Uterus (tissue), 4 donors: ENCODE data around the gene PLCH2. TPM values are rescaled to one million over a fixed set of nuclear protein-coding genes. Genes with fewer than 3 reads are reported as not detected.
A peak's percentile ranks its signal among the peaks of the same experiment; 100 is the strongest.

ENCODE experiments used
- DNase-seq, 2 donors: peaks; one replicate each; pipeline ENCODE4 v3.0.0-alpha.2; 2019 to 2020
- H3K27ac ChIP-seq, 2 donors: fragments of 200-600 bp; sonication (generic); 1 replicate in 1 of 2; 2 replicates in 1 of 2; pipeline ENCODE4 v1.5.1; 2016 to 2018
- H3K27me3 ChIP-seq, 2 donors: fragments of 200-600 bp; sonication (generic); one replicate each; pipeline ENCODE4 v1.5.1; 2018 to 2019; ENCODE audit warnings: control low read depth in 1 of 2
- H3K36me3 ChIP-seq, 2 donors: fragments of 200-600 bp; sonication (generic); one replicate each; pipeline ENCODE4 v1.5.1; 2019; ENCODE audit warnings: control low read depth in 1 of 2
- H3K4me1 ChIP-seq, 2 donors: fragments of 200-600 bp; sonication (generic); one replicate each; pipeline ENCODE4 v1.5.1; 2018 to 2019; ENCODE audit warnings: control low read depth in 1 of 2
- H3K4me3 ChIP-seq, 2 donors: fragments of 200-600 bp; sonication (generic); 1 replicate in 1 of 2; 2 replicates in 1 of 2; pipeline ENCODE4 v1.5.1; 2018 to 2019; ENCODE audit warnings: mild to moderate bottlenecking in 1 of 2
- H3K9me3 ChIP-seq, 2 donors: fragments of 200-600 bp; sonication (generic); one replicate each; pipeline ENCODE4 v1.5.1; 2019; ENCODE audit warnings: control low read depth in 1 of 2
- CTCF ChIP-seq, 4 experiments: fragments of 200-600 bp in 2 of 4; fragments of 450-650 bp in 2 of 4; sonication (generic) in 2 of 4; IDR thresholded peaks; one replicate each; pipeline ENCODE4 v1.5.1; 2016 to 2019; ENCODE audit warnings: antibody characterized with exemption in 4 of 4, mild to moderate bottlenecking in 2 of 4, moderate library complexity in 1 of 4
- POLR2A ChIP-seq, 2 donors: fragments of 450-650 bp; IDR thresholded peaks; one replicate each; pipeline ENCODE4 v1.6.1; 2016; ENCODE audit warnings: antibody characterized with exemption in 2 of 2, mild to moderate bottlenecking in 1 of 2, moderate library complexity in 1 of 2
- intact Hi-C: fragments of 100-400 bp; cut with DNase I; formaldehyde crosslinking; loops from one replicate; pipeline ENCODE4 v1.15.1; 2023; ENCODE audit warnings: low total_unique reads
- total RNA-seq, 4 donors: library from RNA; depleted of rRNA in 3 of 4; stranded (reverse); fragments of >200 nt in 3 of 4; gene quantifications; one replicate each; pipeline versions ENCODE4 v1.1.0 to v1.2.4, GENCODE V29; 2014 to 2023
- donor health status: DM: yes; HTN: yes; CAD: no.

PLCH2 gene
- total RNA-seq, 4 donors from 2014 or later = 0.21 to 3.0 TPM; not detected in 2

GRCh38 chr1:2472561-2473177, 3.4 kb upstream of the PLCH2 start:
- TF ChIP-seq CTCF (IDR thresholded peaks at IDR 0.05) (no peak), POLR2A (IDR thresholded peaks at IDR 0.05) (no peak)
- Histone ChIP-seq H3K4me1 (no peaks in the 10 kb centered on the region), H3K27ac (no peak overlapping the region), H3K4me3 (no peak overlapping the region), H3K9me3 (no peaks in the 10 kb centered on the region), H3K36me3 (no peaks in the 10 kb centered on the region), H3K27me3 (no peaks in the 10 kb centered on the region)
- no peak for DNase-seq
- intact Hi-C loops = no loop called here

GRCh38 chr1:2473198-2473597, 2.9 kb upstream of the PLCH2 start:
- Histone ChIP-seq H3K27me3 (no peaks in the 10 kb centered on the region), H3K27ac (no peak overlapping the region), H3K9me3 (no peaks in the 10 kb centered on the region), H3K4me1 (no peaks in the 10 kb centered on the region), H3K4me3 (no peak overlapping the region), H3K36me3 (no peaks in the 10 kb centered on the region)
- DNase-seq = no peak
- TF ChIP-seq POLR2A (IDR thresholded peaks at IDR 0.05) (no peak), CTCF (IDR thresholded peaks at IDR 0.05) (no peak)
- intact Hi-C loops = no loop called here

- no peak for DNase-seq
- intact Hi-C loops = no loop called here
- H3K27me3 ChIP-seq = no peaks in the 10 kb centered on the region
- H3K36me3 ChIP-seq = no peaks in the 10 kb centered on the region
- H3K27ac ChIP-seq = no peak overlapping the region
- no peaks in the 10 kb centered on the region for H3K9me3 ChIP-seq
- no peak for TF ChIP-seq CTCF (IDR thresholded peaks at IDR 0.05)
- no peaks in the 10 kb centered on the region for H3K4me1 ChIP-seq
- H3K4me3 ChIP-seq = no peak overlapping the region
These were observed 1.8 kb upstream of the PLCH2 start for GRCh38 chr1:2474104-2474844.

GRCh38 chr1:2474933-2475371, 1.1 kb upstream of the PLCH2 start:
- no peaks in the 10 kb centered on the region for H3K4me1 ChIP-seq
- no peak overlapping the region for H3K27ac ChIP-seq
- H3K27me3 ChIP-seq = no peaks in the 10 kb centered on the region
- H3K36me3 ChIP-seq = no peaks in the 10 kb centered on the region
- no peak for TF ChIP-seq CTCF (IDR thresholded peaks at IDR 0.05)
- TF ChIP-seq POLR2A (IDR thresholded peaks at IDR 0.05) = no peak
- no peaks in the 10 kb centered on the region for H3K9me3 ChIP-seq
- no peak overlapping the region for H3K4me3 ChIP-seq
- DNase-seq = peak in 1 of 2 donors; percentile 20
- intact Hi-C loops = no loop called here

- Histone ChIP-seq H3K4me1 (no peaks in the 10 kb centered on the region), H3K36me3 (no peaks in the 10 kb centered on the region), H3K27me3 (no peaks in the 10 kb centered on the region), H3K4me3 (no peak overlapping the region), H3K9me3 (no peaks in the 10 kb centered on the region), H3K27ac (no peak overlapping the region)
- no peak for TF ChIP-seq CTCF (IDR thresholded peaks at IDR 0.05)
- no peak for TF ChIP-seq POLR2A (IDR thresholded peaks at IDR 0.05)
- DNase-seq = no peak
- intact Hi-C loops = no loop called here
These were observed 518 bp upstream of the PLCH2 start for GRCh38 chr1:2475571-2475970.
